ENCODE data around the gene RMC1. TPM values are rescaled to one million over a fixed set of nuclear protein-coding genes. Genes with fewer than 3 reads are reported as not detected.

The RMC1 gene
- total RNA-seq, 2 experiments from 2014 or later = 28.7 to 29.8 TPM

GRCh38 chr18:23560186-23560585 lies 56.9 kb downstream of the RMC1 start:
- H3K9me3 Mint-ChIP-seq (ENCODE audit: low read depth) = no peaks in the 10 kb centered on the region
- no peak for ATAC-seq
- H3K27ac Mint-ChIP-seq = no peak overlapping the region
- CTCF ChIA-PET = no interaction called here
- H3K4me1 Mint-ChIP-seq = peaks cover 9% of the 10 kb centered on the region
- peaks cover 44% of the 10 kb centered on the region for H3K36me3 Mint-ChIP-seq (ENCODE audit: low read depth)
- POLR2A ChIA-PET = no interaction called here
- no peaks in the 10 kb centered on the region for H3K27me3 Mint-ChIP-seq
- no peak overlapping the region for H3K4me3 Mint-ChIP-seq
- DNase-seq = no peak
- intact Hi-C loops (cut with DNase I, micrococcal nuclease) = no loop called here

GRCh38 chr18:23563377-23564043 lies 60.2 kb downstream of the RMC1 start:
- no peak for DNase-seq
- ChIA-PET CTCF (interaction anchor here (1.4 to 1.7 kb wide), 2 partner anchors 10 to 22 kb away, joined by 3 read pairs; no protein-coding TSS in a partner anchor), POLR2A (no interaction called here)
- intact Hi-C loops (cut with DNase I, micrococcal nuclease) = no loop called here
- Mint-ChIP-seq H3K27me3 (no peaks in the 10 kb centered on the region), H3K36me3 (ENCODE audit: low read depth) (peaks cover 48% of the 10 kb centered on the region), H3K4me3 (no peak overlapping the region), H3K27ac (no peak overlapping the region), H3K4me1 (peaks cover 9% of the 10 kb centered on the region), H3K9me3 (ENCODE audit: low read depth) (no peaks in the 10 kb centered on the region)
- peak; percentile 87 for ATAC-seq

GRCh38 chr18:23565916-23566547 lies 62.7 kb downstream of the RMC1 start:
- POLR2A ChIA-PET = no interaction called here

GRCh38 chr18:23567671-23568070 lies 64.4 kb downstream of the RMC1 start:
- H3K27ac Mint-ChIP-seq = no peak overlapping the region
- intact Hi-C loops (cut with DNase I, micrococcal nuclease) = no loop called here
- ChIA-PET CTCF (no interaction called here), POLR2A (no interaction called here)
- no peaks in the 10 kb centered on the region for H3K27me3 Mint-ChIP-seq
- no peak overlapping the region for H3K4me3 Mint-ChIP-seq
- H3K9me3 Mint-ChIP-seq (ENCODE audit: low read depth) = no peaks in the 10 kb centered on the region
- H3K4me1 Mint-ChIP-seq = peaks cover 11% of the 10 kb centered on the region
- ATAC-seq = no peak
- no peak for DNase-seq
- peaks cover 57% of the 10 kb centered on the region for H3K36me3 Mint-ChIP-seq (ENCODE audit: low read depth)

More at GRCh38 chr18:23565916-23566547, 62.7 kb downstream of the RMC1 start:
- Mint-ChIP-seq H3K27me3 (no peaks in the 10 kb centered on the region), H3K4me1 (peaks cover 9% of the 10 kb centered on the region), H3K4me3 (no peak overlapping the region), H3K9me3 (ENCODE audit: low read depth) (no peaks in the 10 kb centered on the region), H3K27ac (no peak overlapping the region), H3K36me3 (ENCODE audit: low read depth) (peaks cover 60% of the 10 kb centered on the region)
- no peak for DNase-seq
- intact Hi-C loops (cut with DNase I, micrococcal nuclease) = no loop called here
- no peak for ATAC-seq
- CTCF ChIA-PET = interaction anchor here (0.8 to 1.0 kb wide), 2 partner anchors 14 to 22 kb away, joined by 3 to 4 read pairs; no protein-coding TSS in a partner anchor

- CTCF ChIA-PET = interaction anchor here (1.2 to 1.5 kb wide), 2 partner anchors 13 to 17 kb away, joined by 3 to 4 read pairs; no protein-coding TSS in a partner anchor
- intact Hi-C loops (cut with DNase I, micrococcal nuclease) = no loop called here
- Mint-ChIP-seq H3K27ac (no peak overlapping the region), H3K4me1 (peaks cover 15% of the 10 kb centered on the region), H3K9me3 (ENCODE audit: low read depth) (no peaks in the 10 kb centered on the region), H3K36me3 (ENCODE audit: low read depth) (peaks cover 51% of the 10 kb centered on the region), H3K4me3 (no peak overlapping the region), H3K27me3 (no peaks in the 10 kb centered on the region)
- POLR2A ChIA-PET = interaction anchor here (0.6 kb wide), 1 partner anchor 48 kb away, joined by 4 read pairs; no protein-coding TSS in a partner anchor
- ATAC-seq (no peak), DNase-seq (no peak)
Observed at GRCh38 chr18:23568281-23569138, 65.2 kb downstream of the RMC1 start.

GRCh38 chr18:23569299-23570063 lies 66.2 kb downstream of the RMC1 start:
- Mint-ChIP-seq H3K4me3 (no peak overlapping the region), H3K9me3 (ENCODE audit: low read depth) (no peaks in the 10 kb centered on the region), H3K27me3 (no peaks in the 10 kb centered on the region), H3K4me1 (peaks cover 20% of the 10 kb centered on the region), H3K27ac (no peak overlapping the region), H3K36me3 (ENCODE audit: low read depth) (peaks cover 47% of the 10 kb centered on the region)
- intact Hi-C loops (cut with DNase I, micrococcal nuclease) = no loop called here
- ChIA-PET CTCF (interaction anchor here (1.0 to 1.5 kb wide), 4 partner anchors 12 to 71 kb away, joined by 3 to 4 read pairs (median 3); no protein-coding TSS in a partner anchor), POLR2A (interaction anchor here (0.6 kb wide), 1 partner anchor 49 kb away, joined by 4 read pairs; no protein-coding TSS in a partner anchor)
- DNase-seq = no peak
- ATAC-seq = no peak

GRCh38 chr18:23570912-23571504 lies 67.7 kb downstream of the RMC1 start:
- peaks cover 27% of the 10 kb centered on the region for H3K4me1 Mint-ChIP-seq
- H3K27ac Mint-ChIP-seq = no peak overlapping the region
- H3K27me3 Mint-ChIP-seq = no peaks in the 10 kb centered on the region
- H3K9me3 Mint-ChIP-seq (ENCODE audit: low read depth) = no peaks in the 10 kb centered on the region
- DNase-seq (no peak), ATAC-seq (no peak)
- ChIA-PET POLR2A (no interaction called here), CTCF (interaction anchor here (1.3 to 1.7 kb wide), 2 partner anchors 17 to 72 kb away, joined by 3 read pairs; no protein-coding TSS in a partner anchor)
- no peak overlapping the region for H3K4me3 Mint-ChIP-seq
- intact Hi-C loops (cut with DNase I, micrococcal nuclease) = no loop called here
- H3K36me3 Mint-ChIP-seq (ENCODE audit: low read depth) = peaks cover 46% of the 10 kb centered on the region

- peaks cover 46% of the 10 kb centered on the region for H3K36me3 Mint-ChIP-seq (ENCODE audit: low read depth)
Observed at GRCh38 chr18:23572012-23572411, 68.7 kb downstream of the RMC1 start.

GRCh38 chr18:23572570-23572969 lies 69.3 kb downstream of the RMC1 start:
- CTCF ChIA-PET = interaction anchor here (1.5 to 1.7 kb wide), 2 partner anchors 9 to 15 kb away, joined by 3 read pairs; no protein-coding TSS in a partner anchor
- DNase-seq = no peak
- Mint-ChIP-seq H3K27ac (no peak overlapping the region), H3K4me3 (no peak overlapping the region), H3K27me3 (no peaks in the 10 kb centered on the region), H3K4me1 (peaks cover 27% of the 10 kb centered on the region), H3K9me3 (ENCODE audit: low read depth) (no peaks in the 10 kb centered on the region), H3K36me3 (ENCODE audit: low read depth) (peaks cover 42% of the 10 kb centered on the region)
- intact Hi-C loops (cut with DNase I, micrococcal nuclease) = no loop called here
- no peak for ATAC-seq
- POLR2A ChIA-PET = no interaction called here

More at GRCh38 chr18:23572012-23572411, 68.7 kb downstream of the RMC1 start:
- Mint-ChIP-seq H3K9me3 (ENCODE audit: low read depth) (no peaks in the 10 kb centered on the region), H3K4me3 (no peak overlapping the region), H3K27me3 (no peaks in the 10 kb centered on the region), H3K27ac (no peak overlapping the region), H3K4me1 (peaks cover 27% of the 10 kb centered on the region)
- ATAC-seq (no peak), DNase-seq (no peak)
- ChIA-PET POLR2A (no interaction called here), CTCF (interaction anchor here (1.7 kb wide), 1 partner anchor 16 kb away, joined by 3 read pairs; no protein-coding TSS in a partner anchor)
- intact Hi-C loops (cut with DNase I, micrococcal nuclease) = no loop called here

- peak overlapping the region; percentile 7 for H3K27ac Mint-ChIP-seq
- ChIA-PET CTCF (interaction anchor here (1.5 kb wide), 1 partner anchor 10 kb away, joined by 3 read pairs; no protein-coding TSS in a partner anchor), POLR2A (no interaction called here)
- ATAC-seq (no peak), DNase-seq (no peak)
- peaks cover 27% of the 10 kb centered on the region for H3K4me1 Mint-ChIP-seq
- H3K36me3 Mint-ChIP-seq (ENCODE audit: low read depth) = peaks cover 40% of the 10 kb centered on the region
- no peaks in the 10 kb centered on the region for H3K27me3 Mint-ChIP-seq
- H3K4me3 Mint-ChIP-seq = no peak overlapping the region
- intact Hi-C loops (cut with DNase I, micrococcal nuclease) = no loop called here
- no peaks in the 10 kb centered on the region for H3K9me3 Mint-ChIP-seq (ENCODE audit: low read depth)
Observed at GRCh38 chr18:23573020-23573419, 69.7 kb downstream of the RMC1 start.

All from activated CD4-positive, alpha-beta T cell treated with anti-CD3 and anti-CD28 coated beads for 36 hours (primary cell).